Fibroblast of skin of left biceps (primary cell): ENCODE data around the gene MAGEA11.
"Not testable (repeated sequence)": the region's sequence is repeated elsewhere in the genome, so short reads cannot be mapped to it uniquely, and the experiment has no call there.

Experiments used
- DNase-seq, 2 experiments: peaks; one replicate each; pipeline ENCODE4 v3.0.0-alpha.2; 2013; ENCODE audit warnings: low read depth in 2 of 2

MAGEA11 gene

GRCh38 chrX:149717803-149718202 lies 5.9 kb downstream of the MAGEA11 start:
- DNase-seq: no peak

GRCh38 chrX:149718757-149719156 lies 6.9 kb downstream of the MAGEA11 start:
- DNase-seq: no peak

GRCh38 chrX:149720021-149720689 lies 8.3 kb downstream of the MAGEA11 start:
- DNase-seq: no peak

- not testable (repeated sequence) for DNase-seq
Measured at GRCh38 chrX:149721241-149721640, 9.4 kb downstream of the MAGEA11 start.

GRCh38 chrX:149721778-149722177 lies 9.9 kb downstream of the MAGEA11 start:
- no peak for DNase-seq

- DNase-seq: not testable (repeated sequence)
Measured at GRCh38 chrX:149723583-149724118, 11.8 kb downstream of the MAGEA11 start.

- not testable (repeated sequence) for DNase-seq
Measured at GRCh38 chrX:149727308-149727707, 15.4 kb downstream of the MAGEA11 start.

- DNase-seq: not testable (repeated sequence)
Measured at GRCh38 chrX:149742269-149742668, 30.4 kb downstream of the MAGEA11 start.

GRCh38 chrX:149746390-149747007 lies 34.6 kb downstream of the MAGEA11 start:
- DNase-seq: not testable (repeated sequence)

GRCh38 chrX:149757206-149758067 lies 45.6 kb downstream of the MAGEA11 start:
- DNase-seq: no peak

- DNase-seq: no peak
Measured at GRCh38 chrX:149758068-149758714, 46.3 kb downstream of the MAGEA11 start.

GRCh38 chrX:149758715-149759078 lies 46.8 kb downstream of the MAGEA11 start:
- not testable (repeated sequence) for DNase-seq

GRCh38 chrX:149759824-149760223 lies 48.0 kb downstream of the MAGEA11 start:
- no peak for DNase-seq

GRCh38 chrX:149760965-149761364 lies 49.1 kb downstream of the MAGEA11 start:
- no peak for DNase-seq

GRCh38 chrX:149761858-149762674 lies 50.2 kb downstream of the MAGEA11 start:
- not testable (repeated sequence) for DNase-seq

GRCh38 chrX:149762696-149763614 lies 51.1 kb downstream of the MAGEA11 start:
- DNase-seq: no peak
